Measurements from ENCODE around the gene CCDC3.

CCDC3 gene

DNA sequence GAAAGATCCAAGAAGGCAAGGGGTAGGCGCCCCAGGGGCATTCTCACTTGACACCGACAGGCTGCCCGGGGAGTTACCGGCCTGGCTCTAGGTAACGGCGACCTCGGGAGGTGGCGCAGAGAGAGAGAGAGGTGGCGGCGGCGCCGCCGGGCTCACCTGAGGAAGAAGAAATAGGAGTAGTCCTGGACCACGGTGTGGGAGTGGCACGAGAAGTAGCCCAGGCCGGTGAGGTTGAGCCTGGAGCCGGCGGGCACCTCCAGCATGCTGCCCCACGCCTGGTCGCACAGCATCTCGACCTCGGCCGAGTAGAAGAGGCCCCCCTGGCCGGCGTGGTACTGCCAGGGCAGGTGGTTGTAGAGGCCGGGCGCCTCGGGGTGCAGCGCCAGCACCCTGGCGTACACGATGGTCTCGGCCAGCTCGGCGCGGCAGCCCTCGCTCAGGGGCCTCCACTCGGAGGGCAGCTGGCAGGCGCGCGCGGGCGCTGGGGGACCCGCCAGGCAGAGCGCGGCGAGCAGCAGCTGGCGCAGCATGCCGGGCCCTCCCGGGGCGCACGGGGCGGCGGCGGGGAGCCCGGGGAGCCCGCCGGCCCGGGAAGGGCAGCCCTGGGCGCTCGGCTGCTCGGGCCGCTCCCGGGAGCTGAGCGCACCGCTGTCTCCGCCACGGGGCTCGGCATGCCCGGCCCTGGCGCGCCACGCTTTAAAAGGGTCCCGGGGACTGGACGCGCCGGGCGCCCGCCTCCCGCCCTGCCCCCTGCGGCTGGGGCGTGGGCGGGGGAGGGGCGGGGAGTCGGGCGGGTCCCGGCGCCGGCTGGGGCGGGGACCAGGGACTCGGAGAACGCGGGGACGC lies at the start of gene CCDC3:
TSS of gene CCDC3 (minus strand) at position 673 of the 846 bp plus-strand sequence. CDS start at position 530, 143 bp downstream.
- H3K4me1 ChIP-seq (ENCODE audit: control insufficient read depth, insufficient read depth, low read length) = no peaks in the 10 kb centered on the region
- H3K27me3 ChIP-seq (ENCODE audit: control insufficient read depth, insufficient read depth, low read length) = peaks cover 34% of the 10 kb centered on the region
- no peaks in the 10 kb centered on the region for H3K9me3 ChIP-seq (ENCODE audit: control insufficient read depth, low read length)
- no peaks in the 10 kb centered on the region for H3K36me3 ChIP-seq (ENCODE audit: control insufficient read depth, insufficient read depth, low read length)
- no peak within 1 kb of the TSS for H3K9ac ChIP-seq (ENCODE audit: low read length)
- no peak within 1 kb of the TSS for H3K4me3 ChIP-seq (ENCODE audit: low read length)

DNA sequence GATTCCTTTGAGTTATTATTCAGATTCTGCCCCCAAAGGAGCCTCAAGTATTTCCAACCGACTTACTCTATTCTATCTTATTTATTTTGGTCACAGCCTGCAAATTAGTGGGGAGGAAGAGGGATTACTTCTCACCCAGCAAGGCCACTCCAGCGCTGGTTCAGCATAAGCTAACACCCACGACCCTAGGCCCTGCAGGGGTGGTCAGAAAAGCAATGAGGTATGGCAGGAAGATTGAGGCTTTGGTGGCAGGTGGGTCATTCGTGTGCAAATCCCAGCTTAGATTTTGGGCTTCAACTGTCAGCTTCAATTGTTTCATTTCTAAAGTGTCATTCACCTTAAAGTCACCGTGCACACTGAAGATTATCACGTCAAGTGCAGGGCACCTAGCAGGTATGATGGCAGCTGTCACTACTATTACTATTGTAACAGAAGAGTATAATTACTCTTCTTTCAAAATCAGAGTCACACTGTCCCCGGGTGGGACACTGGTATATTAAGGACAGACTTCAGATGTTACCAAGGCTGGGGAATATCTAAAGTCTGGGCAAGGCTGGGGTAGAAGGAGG lies 49.7 kb upstream of the CCDC3 start:
- H3K36me3 ChIP-seq (ENCODE audit: control insufficient read depth, insufficient read depth, low read length) = no peaks in the 10 kb centered on the region
- no peaks in the 10 kb centered on the region for H3K9me3 ChIP-seq (ENCODE audit: control insufficient read depth, low read length)
- no peak overlapping the region for H3K9ac ChIP-seq (ENCODE audit: low read length)
- H3K27me3 ChIP-seq (ENCODE audit: control insufficient read depth, insufficient read depth, low read length) = no peaks in the 10 kb centered on the region
- no peak overlapping the region for H3K4me3 ChIP-seq (ENCODE audit: low read length)
- no peaks in the 10 kb centered on the region for H3K4me1 ChIP-seq (ENCODE audit: control insufficient read depth, insufficient read depth, low read length)

DNA sequence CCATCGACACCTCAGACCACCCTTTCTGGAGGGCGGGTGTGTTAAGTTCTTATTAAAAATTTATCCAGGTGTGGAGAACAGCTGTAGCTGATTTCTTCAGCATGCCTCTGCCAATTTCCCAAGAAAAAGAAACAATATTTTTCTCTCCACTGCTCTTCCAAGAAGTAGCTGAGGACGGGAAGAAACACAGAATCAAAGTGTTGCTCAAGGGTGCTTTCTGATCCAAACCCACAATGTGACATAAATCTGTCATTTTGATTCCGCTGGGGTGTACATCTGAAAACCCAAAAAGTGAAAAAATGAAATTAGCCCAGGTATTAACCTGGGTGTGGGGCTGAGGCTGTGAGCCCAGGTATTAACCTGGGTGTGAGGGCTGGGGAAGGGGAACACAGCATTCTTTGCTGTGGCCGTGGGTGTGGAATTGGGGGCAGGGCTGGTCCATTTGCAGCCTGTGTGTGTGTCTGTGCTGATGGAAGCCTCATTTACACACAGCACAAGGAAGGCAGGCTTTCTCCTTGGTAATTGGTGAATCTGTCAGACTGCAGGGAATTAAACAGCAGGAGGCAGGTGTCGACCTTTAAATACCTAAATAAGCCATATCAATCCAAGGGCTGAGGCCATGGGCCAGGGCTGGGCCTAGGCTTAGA lies 48.4 kb upstream of the CCDC3 start:
- Histone ChIP-seq H3K36me3 (ENCODE audit: control insufficient read depth, insufficient read depth, low read length) (no peaks in the 10 kb centered on the region), H3K4me3 (ENCODE audit: low read length) (no peak overlapping the region), H3K9ac (ENCODE audit: low read length) (no peak overlapping the region), H3K9me3 (ENCODE audit: control insufficient read depth, low read length) (no peaks in the 10 kb centered on the region), H3K4me1 (ENCODE audit: control insufficient read depth, insufficient read depth, low read length) (no peaks in the 10 kb centered on the region), H3K27me3 (ENCODE audit: control insufficient read depth, insufficient read depth, low read length) (no peaks in the 10 kb centered on the region)

DNA sequence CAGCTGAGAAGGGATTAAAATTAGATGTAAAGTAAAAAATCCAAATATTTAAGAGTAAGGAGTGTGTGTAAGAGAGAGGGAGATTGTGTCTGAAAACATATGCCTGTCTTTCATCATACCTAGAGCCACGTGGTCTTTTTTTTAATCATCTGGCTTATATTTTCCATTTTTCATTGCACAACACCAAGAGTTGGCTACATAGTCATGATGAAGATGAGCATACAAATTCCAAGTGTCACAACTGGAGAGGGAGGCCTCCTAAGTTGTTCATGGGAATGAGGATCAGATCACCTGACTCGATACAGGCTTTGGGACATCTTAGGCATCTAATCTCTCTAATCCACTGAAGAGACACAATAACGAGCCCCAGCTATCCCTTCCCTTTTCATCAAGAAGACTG lies 47.2 kb upstream of the CCDC3 start:
- Histone ChIP-seq H3K36me3 (ENCODE audit: control insufficient read depth, insufficient read depth, low read length) (no peaks in the 10 kb centered on the region), H3K9me3 (ENCODE audit: control insufficient read depth, low read length) (no peaks in the 10 kb centered on the region), H3K4me3 (ENCODE audit: low read length) (no peak overlapping the region), H3K4me1 (ENCODE audit: control insufficient read depth, insufficient read depth, low read length) (no peaks in the 10 kb centered on the region), H3K27me3 (ENCODE audit: control insufficient read depth, insufficient read depth, low read length) (no peaks in the 10 kb centered on the region), H3K9ac (ENCODE audit: low read length) (no peak overlapping the region)

DNA sequence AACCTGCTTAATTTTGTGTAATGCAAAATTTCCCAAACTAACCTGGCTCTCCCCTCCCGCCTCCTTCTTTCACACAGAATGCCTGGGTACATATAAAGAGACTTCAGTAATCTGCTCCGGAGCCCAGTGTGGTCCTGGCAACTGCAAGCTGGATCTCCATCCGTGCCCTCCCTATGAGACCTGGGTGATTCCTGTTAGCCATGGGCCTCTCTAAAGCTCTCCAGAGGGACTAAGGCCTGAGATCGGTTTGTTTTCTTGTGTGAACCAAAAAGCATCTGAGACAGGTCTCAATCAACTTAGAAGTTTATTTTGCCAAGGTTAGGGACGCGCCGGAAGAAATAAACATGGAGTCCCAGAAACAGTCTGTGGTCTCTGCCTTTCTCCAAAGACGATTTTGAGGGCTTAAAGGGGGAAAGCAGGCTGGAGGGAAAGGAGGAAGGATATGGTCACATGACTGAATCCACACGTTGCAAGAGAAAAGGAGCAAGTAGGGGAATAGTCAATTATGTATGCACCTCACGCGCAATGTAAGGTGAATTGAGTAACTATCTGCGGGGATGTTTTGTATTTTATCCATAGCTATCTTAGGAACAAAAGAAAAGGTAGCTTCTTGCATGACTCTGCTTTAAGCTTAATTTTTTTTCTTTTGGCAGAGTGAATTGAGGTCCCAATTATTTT lies 46.2 kb upstream of the CCDC3 start:
- Histone ChIP-seq H3K36me3 (ENCODE audit: control insufficient read depth, insufficient read depth, low read length) (no peaks in the 10 kb centered on the region), H3K27me3 (ENCODE audit: control insufficient read depth, insufficient read depth, low read length) (no peaks in the 10 kb centered on the region)

DNA sequence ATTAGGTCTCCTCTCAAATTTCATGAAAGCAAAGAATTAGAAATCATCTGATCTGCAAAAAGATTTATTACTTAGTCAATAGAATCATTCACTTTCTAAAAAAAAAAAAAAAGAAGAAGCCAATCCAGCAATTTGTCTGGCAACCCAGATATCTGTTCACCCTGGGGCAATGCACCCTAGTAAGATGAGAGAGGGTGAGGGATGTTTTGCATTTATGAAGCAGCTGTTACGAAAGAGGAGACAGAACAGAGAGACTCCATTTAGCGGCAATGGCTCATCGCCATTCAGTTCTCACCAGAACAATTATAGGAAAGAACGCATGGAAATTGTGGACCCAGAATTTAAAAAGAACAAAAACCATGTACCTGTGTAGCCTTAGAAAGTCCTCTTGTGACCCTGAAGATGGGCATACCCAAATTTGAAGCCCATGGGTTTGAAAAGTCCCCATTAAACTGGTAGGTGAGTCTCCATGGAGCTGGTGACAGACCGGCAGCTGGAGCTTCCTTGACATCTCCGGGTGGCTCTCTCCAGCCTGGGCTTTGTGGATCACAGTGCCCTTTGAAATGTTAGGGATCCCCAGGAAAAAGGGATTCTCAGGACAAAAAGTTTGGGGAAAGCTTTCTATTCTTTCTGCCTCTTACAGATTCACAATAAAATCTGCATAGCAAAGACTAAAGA lies 45.5 kb upstream of the CCDC3 start:
- no peaks in the 10 kb centered on the region for H3K36me3 ChIP-seq (ENCODE audit: control insufficient read depth, insufficient read depth, low read length)
- no peaks in the 10 kb centered on the region for H3K9me3 ChIP-seq (ENCODE audit: control insufficient read depth, low read length)
- H3K4me1 ChIP-seq (ENCODE audit: control insufficient read depth, insufficient read depth, low read length) = no peaks in the 10 kb centered on the region
- H3K4me3 ChIP-seq (ENCODE audit: low read length) = no peak overlapping the region
- H3K9ac ChIP-seq (ENCODE audit: low read length) = no peak overlapping the region
- no peaks in the 10 kb centered on the region for H3K27me3 ChIP-seq (ENCODE audit: control insufficient read depth, insufficient read depth, low read length)

More for the DNA sequence above, 46.2 kb upstream of the CCDC3 start:
- no peaks in the 10 kb centered on the region for H3K9me3 ChIP-seq (ENCODE audit: control insufficient read depth, low read length)
- H3K4me3 ChIP-seq (ENCODE audit: low read length) = no peak overlapping the region
- no peak overlapping the region for H3K9ac ChIP-seq (ENCODE audit: low read length)
- no peaks in the 10 kb centered on the region for H3K4me1 ChIP-seq (ENCODE audit: control insufficient read depth, insufficient read depth, low read length)

- no peaks in the 10 kb centered on the region for H3K9me3 ChIP-seq (ENCODE audit: control insufficient read depth, low read length)
- H3K9ac ChIP-seq (ENCODE audit: low read length) = no peak overlapping the region
- H3K4me3 ChIP-seq (ENCODE audit: low read length) = no peak overlapping the region
- no peaks in the 10 kb centered on the region for H3K27me3 ChIP-seq (ENCODE audit: control insufficient read depth, insufficient read depth, low read length)
- no peaks in the 10 kb centered on the region for H3K36me3 ChIP-seq (ENCODE audit: control insufficient read depth, insufficient read depth, low read length)
- H3K4me1 ChIP-seq (ENCODE audit: control insufficient read depth, insufficient read depth, low read length) = no peaks in the 10 kb centered on the region
Measured at GRCh38 chr10:13043520-13043919, 42.0 kb upstream of the CCDC3 start.

DNA sequence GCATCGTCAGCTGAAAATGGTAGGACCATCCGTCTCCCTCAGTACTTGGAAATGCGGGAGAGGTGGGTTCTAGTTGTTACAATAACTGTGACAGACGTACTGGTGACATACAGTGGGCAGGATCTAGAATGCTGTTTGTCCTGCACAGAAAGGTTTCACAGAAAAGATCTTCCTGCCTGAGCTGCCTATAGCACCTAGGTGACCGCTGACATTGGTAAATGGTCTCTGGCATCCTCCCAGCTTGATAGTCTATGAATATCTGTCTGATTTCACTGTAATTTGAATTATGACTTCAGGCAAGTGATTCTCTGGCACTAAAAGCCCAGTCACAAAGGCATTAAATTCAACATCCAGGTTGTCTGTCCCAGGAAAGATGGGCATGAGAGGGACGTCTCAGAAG lies 38.2 kb upstream of the CCDC3 start:
- Histone ChIP-seq H3K4me3 (ENCODE audit: low read length) (no peak overlapping the region), H3K9ac (ENCODE audit: low read length) (no peak overlapping the region), H3K27me3 (ENCODE audit: control insufficient read depth, insufficient read depth, low read length) (no peaks in the 10 kb centered on the region), H3K36me3 (ENCODE audit: control insufficient read depth, insufficient read depth, low read length) (no peaks in the 10 kb centered on the region), H3K4me1 (ENCODE audit: control insufficient read depth, insufficient read depth, low read length) (no peaks in the 10 kb centered on the region), H3K9me3 (ENCODE audit: control insufficient read depth, low read length) (no peaks in the 10 kb centered on the region)

- H3K36me3 ChIP-seq (ENCODE audit: control insufficient read depth, insufficient read depth, low read length) = no peaks in the 10 kb centered on the region
- no peaks in the 10 kb centered on the region for H3K4me1 ChIP-seq (ENCODE audit: control insufficient read depth, insufficient read depth, low read length)
- H3K4me3 ChIP-seq (ENCODE audit: low read length) = no peak overlapping the region
- H3K9ac ChIP-seq (ENCODE audit: low read length) = no peak overlapping the region
- H3K9me3 ChIP-seq (ENCODE audit: control insufficient read depth, low read length) = no peaks in the 10 kb centered on the region
- H3K27me3 ChIP-seq (ENCODE audit: control insufficient read depth, insufficient read depth, low read length) = no peaks in the 10 kb centered on the region
Measured at GRCh38 chr10:13038391-13038790, 36.9 kb upstream of the CCDC3 start.

DNA sequence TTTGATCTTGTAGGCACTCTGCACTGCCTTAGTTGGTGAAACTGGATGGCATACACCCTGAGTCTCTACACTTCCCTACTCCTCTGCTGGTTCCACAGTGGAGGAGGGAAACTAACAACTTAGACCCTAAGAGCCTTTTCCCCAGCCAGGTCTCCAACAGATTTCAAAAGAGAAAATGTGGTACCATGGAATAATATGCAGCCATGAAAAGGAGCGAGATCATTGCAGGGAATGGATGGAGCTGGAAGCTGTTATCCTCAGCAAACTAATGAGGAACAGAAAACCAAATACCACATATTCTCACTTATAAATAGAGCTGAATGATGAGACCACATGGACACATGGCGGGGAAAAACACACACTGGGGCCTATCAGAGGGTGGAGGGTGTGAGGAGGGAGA lies 36.3 kb upstream of the CCDC3 start:
- Histone ChIP-seq H3K9me3 (ENCODE audit: control insufficient read depth, low read length) (no peaks in the 10 kb centered on the region), H3K27me3 (ENCODE audit: control insufficient read depth, insufficient read depth, low read length) (no peaks in the 10 kb centered on the region), H3K36me3 (ENCODE audit: control insufficient read depth, insufficient read depth, low read length) (no peaks in the 10 kb centered on the region), H3K9ac (ENCODE audit: low read length) (no peak overlapping the region), H3K4me1 (ENCODE audit: control insufficient read depth, insufficient read depth, low read length) (no peaks in the 10 kb centered on the region), H3K4me3 (ENCODE audit: low read length) (no peak overlapping the region)

DNA sequence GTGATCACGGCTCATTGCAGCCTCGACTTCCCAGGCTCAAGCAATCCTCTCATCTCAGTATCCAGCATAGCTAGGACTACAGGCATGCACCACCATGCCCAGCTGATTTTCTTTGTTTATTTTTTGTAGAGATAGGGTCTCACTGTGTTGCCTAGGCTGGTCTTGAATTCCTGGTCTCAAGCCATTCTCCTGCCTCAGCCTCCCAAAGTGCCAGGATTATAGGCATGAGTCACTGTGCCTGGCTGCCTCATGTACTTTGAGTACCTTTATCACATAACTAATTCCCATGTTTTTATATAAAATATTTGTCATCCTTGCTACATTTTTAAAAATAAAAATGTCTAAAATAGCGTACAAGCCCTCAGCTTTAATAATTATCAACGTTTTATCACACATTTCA lies 35.3 kb upstream of the CCDC3 start:
- no peak overlapping the region for H3K9ac ChIP-seq (ENCODE audit: low read length)
- H3K27me3 ChIP-seq (ENCODE audit: control insufficient read depth, insufficient read depth, low read length) = no peaks in the 10 kb centered on the region
- H3K4me3 ChIP-seq (ENCODE audit: low read length) = no peak overlapping the region
- H3K4me1 ChIP-seq (ENCODE audit: control insufficient read depth, insufficient read depth, low read length) = no peaks in the 10 kb centered on the region
- no peaks in the 10 kb centered on the region for H3K36me3 ChIP-seq (ENCODE audit: control insufficient read depth, insufficient read depth, low read length)
- no peaks in the 10 kb centered on the region for H3K9me3 ChIP-seq (ENCODE audit: control insufficient read depth, low read length)

All from mucosa of stomach (tissue), 1 donor.